Skeletal muscle satellite cell (primary cell): ENCODE results near the gene TMEM19.
"Not testable (repeated sequence)": the region's sequence is repeated elsewhere in the genome, so short reads cannot be mapped to it uniquely, and the experiment has no call there.

Experiments
- H3K27me3 ChIP-seq: 2 replicates; pipeline ENCODE4 v1.7.0; 2013; ENCODE audit warnings: low read length; ENCODE audit not compliant: control insufficient read depth, insufficient read depth
- H3K36me3 ChIP-seq: 2 replicates; pipeline ENCODE4 v1.7.0; 2013; ENCODE audit warnings: mild to moderate bottlenecking, control low read depth, low read length; ENCODE audit not compliant: insufficient read depth
- H3K4me1 ChIP-seq: 2 replicates; pipeline ENCODE4 v1.7.0; 2013; ENCODE audit warnings: low read length; ENCODE audit not compliant: control insufficient read depth, insufficient read depth
- H3K4me2 ChIP-seq: 2 replicates; pipeline ENCODE4 v1.7.0; 2013; ENCODE audit warnings: mild to moderate bottlenecking, low read length
- H3K4me3 ChIP-seq: 2 replicates; pipeline ENCODE4 v1.7.0; 2013; ENCODE audit warnings: low read length
- H3K9ac ChIP-seq: 2 replicates; pipeline ENCODE4 v1.7.0; 2013; ENCODE audit warnings: mild to moderate bottlenecking, low read depth, low read length, moderate library complexity
- H3K9me3 ChIP-seq: replicated peaks from 2 replicates; pipeline ENCODE4 v1.7.0; 2013; ENCODE audit warnings: mild to moderate bottlenecking, control low read depth, low read length

Gene TMEM19

GRCh38 chr12:71694099-71694820 is 8.4 kb downstream of the TMEM19 start:
- Histone ChIP-seq H3K4me2 (no peak overlapping the region), H3K9me3 (no peaks in the 10 kb centered on the region), H3K36me3 (peaks cover 17% of the 10 kb centered on the region), H3K4me3 (no peak overlapping the region), H3K4me1 (no peaks in the 10 kb centered on the region), H3K9ac (no peak overlapping the region), H3K27me3 (no peaks in the 10 kb centered on the region)

DNA sequence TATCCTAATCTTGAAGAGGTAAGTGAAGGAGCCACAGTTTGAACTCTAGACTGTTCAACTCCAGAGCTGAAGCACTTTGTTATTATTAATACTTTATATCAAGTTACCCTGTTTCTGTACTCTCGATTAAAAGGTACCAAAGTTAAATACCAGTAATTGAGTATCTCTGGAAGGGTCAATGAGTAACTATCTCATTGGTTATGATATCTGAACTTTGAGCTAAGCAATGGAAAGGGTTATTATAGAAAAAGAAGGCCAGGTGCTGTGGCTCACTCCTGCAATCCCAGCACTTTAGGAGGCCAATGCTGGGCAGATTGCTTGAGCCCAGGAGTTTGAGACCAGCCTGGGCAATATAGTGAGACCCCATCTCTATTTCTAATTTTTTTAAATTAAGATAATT is 9.9 kb downstream of the TMEM19 start:
- Histone ChIP-seq H3K9me3 (no peaks in the 10 kb centered on the region), H3K9ac (no peak overlapping the region), H3K4me1 (no peaks in the 10 kb centered on the region), H3K4me3 (no peak overlapping the region), H3K27me3 (no peaks in the 10 kb centered on the region), H3K4me2 (no peak overlapping the region), H3K36me3 (peaks cover 25% of the 10 kb centered on the region)

DNA sequence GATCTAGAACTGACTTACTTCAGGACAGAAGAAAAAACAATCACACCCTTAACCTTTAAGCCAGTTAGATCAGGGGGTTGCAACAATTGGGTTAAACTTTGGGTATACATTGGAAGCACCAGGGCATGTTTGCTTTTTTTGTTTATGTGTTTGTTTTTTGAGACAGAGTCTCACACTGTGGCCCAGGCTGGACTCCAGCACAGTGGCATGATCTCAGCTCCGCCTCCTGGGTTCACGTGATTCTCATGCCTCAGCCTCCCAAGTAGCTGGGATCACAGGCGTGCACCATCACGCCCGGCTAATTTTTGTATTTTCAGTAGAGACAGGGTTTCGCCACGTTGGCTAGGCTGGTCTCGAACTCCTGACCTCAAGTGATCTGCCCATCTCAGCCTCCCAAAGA is 16.3 kb downstream of the TMEM19 start:
- not testable (repeated sequence) for H3K9me3 ChIP-seq, H3K4me2 ChIP-seq, H3K4me3 ChIP-seq, H3K9ac ChIP-seq, H3K4me1 ChIP-seq, H3K27me3 ChIP-seq
- H3K36me3 ChIP-seq: peaks cover 29% of the 10 kb centered on the region

DNA sequence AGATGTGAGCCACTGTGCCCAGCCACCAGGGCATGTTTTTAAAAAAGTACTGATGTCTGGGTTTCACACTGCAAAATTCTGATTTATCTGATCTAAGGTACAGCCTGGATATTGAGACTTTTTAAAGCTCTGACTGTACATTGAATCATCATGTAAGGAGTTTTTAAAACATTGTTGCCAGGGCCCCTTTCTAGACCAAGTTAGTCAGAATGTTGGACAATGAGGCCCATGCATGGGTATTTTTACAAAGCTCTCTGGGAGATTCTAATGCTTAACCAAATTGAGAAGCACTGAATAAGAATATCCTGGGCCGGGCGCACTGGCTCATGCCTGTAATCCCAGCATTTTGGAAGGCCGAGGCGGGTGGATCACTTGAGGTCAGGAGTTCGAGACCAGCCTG is 16.7 kb downstream of the TMEM19 start:
- Histone ChIP-seq H3K27me3 (no peaks in the 10 kb centered on the region), H3K4me2 (no peak overlapping the region), H3K9ac (no peak overlapping the region), H3K4me3 (no peak overlapping the region), H3K9me3 (no peaks in the 10 kb centered on the region), H3K4me1 (peaks cover 5% of the 10 kb centered on the region), H3K36me3 (peaks cover 25% of the 10 kb centered on the region)

DNA sequence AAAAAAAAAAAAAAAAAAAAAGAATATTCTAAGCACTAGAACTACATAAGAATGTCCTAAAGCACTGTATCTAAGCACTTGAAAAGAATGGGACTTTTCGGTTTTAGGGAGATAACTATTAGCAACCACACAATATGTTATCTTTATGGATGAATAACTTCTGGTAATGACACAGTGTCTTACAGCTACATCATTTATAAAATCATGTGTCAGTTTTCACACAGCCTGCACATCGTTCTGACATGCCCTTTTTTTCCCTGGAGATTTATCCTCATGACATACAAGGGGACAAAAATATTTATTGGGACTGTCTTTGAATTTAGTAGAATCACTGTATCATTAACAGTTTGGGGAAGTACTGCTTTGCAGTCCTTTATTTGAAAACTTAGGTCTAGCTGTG is 17.3 kb downstream of the TMEM19 start:
- H3K4me3 ChIP-seq: no peak overlapping the region
- H3K4me1 ChIP-seq: peaks cover 5% of the 10 kb centered on the region
- no peaks in the 10 kb centered on the region for H3K27me3 ChIP-seq
- no peaks in the 10 kb centered on the region for H3K9me3 ChIP-seq
- no peak overlapping the region for H3K4me2 ChIP-seq
- H3K9ac ChIP-seq: no peak overlapping the region
- peaks cover 23% of the 10 kb centered on the region for H3K36me3 ChIP-seq

- Histone ChIP-seq H3K4me1 (peaks cover 10% of the 10 kb centered on the region), H3K4me2 (no peak overlapping the region), H3K9me3 (no peaks in the 10 kb centered on the region), H3K36me3 (peaks cover 15% of the 10 kb centered on the region), H3K9ac (no peak overlapping the region), H3K27me3 (no peaks in the 10 kb centered on the region), H3K4me3 (no peak overlapping the region)
Measured at GRCh38 chr12:71704920-71705319, 19.0 kb downstream of the TMEM19 start.

DNA sequence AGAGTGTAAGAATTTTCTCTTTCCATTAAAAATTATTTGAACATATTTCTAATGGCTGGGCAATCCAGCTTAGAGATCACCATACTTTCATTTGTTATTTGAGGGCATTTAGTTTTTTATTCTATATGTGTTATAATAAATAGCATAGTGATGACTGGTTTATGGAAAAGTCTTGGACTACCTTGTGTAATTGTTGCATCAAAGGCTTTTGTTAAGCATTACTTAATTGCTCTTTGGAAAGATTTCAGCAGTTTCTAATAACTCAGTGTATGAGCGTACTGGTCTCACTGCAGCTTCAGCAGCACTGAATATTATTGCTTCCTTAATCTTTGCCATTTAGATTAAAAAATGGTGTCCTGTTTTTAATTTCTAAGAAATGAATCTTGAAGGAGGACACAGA is 22.8 kb downstream of the TMEM19 start:
- Histone ChIP-seq H3K9ac (no peak overlapping the region), H3K4me1 (peaks cover 15% of the 10 kb centered on the region), H3K4me3 (no peak overlapping the region), H3K9me3 (no peaks in the 10 kb centered on the region), H3K36me3 (no peaks in the 10 kb centered on the region), H3K4me2 (no peak overlapping the region), H3K27me3 (no peaks in the 10 kb centered on the region)

DNA sequence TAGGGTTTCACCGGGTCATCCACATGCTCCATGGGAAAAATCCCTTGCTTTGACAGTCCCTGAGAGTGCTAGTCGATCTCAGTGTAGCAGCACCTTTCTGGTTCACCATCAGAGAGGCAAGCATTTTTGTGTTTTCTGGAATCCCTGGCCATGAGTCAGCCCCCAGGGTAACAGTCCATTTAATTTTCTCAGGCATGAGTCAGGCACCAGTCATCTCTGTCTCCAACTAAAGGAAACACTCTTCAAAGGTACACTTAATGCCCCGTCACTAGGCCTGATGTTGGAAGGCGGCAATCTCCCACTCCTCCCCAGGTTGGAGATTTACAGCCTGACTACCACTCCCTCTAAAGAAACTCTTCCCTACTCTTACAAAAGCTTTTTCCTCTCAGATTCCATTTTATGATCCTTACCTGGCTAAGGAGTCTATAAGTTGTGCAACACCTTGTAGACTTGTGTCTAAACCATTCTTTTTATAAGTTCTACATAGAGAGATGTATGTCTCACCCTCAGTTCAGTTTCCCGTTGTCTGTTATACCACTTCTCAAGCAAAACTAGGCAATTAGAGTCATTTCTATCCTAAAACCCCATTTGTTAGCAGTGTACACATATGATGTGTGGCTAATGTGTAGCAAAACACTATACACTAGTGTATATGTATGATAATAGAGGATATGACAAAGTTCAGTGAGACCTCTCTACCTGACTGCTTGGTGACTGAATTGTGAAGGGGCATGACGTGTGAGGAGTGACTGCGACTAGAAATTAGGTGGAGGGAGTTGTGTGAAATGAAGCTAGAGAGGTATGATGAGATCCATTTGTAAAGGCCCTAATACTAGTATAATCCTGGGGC is 24.6 kb downstream of the TMEM19 start:
- peaks cover 15% of the 10 kb centered on the region for H3K4me1 ChIP-seq
- no peak overlapping the region for H3K9ac ChIP-seq
- H3K4me2 ChIP-seq: peak overlapping the region; percentile 41
- H3K36me3 ChIP-seq: no peaks in the 10 kb centered on the region
- H3K4me3 ChIP-seq: no peak overlapping the region
- no peaks in the 10 kb centered on the region for H3K27me3 ChIP-seq
- H3K9me3 ChIP-seq: no peaks in the 10 kb centered on the region

DNA sequence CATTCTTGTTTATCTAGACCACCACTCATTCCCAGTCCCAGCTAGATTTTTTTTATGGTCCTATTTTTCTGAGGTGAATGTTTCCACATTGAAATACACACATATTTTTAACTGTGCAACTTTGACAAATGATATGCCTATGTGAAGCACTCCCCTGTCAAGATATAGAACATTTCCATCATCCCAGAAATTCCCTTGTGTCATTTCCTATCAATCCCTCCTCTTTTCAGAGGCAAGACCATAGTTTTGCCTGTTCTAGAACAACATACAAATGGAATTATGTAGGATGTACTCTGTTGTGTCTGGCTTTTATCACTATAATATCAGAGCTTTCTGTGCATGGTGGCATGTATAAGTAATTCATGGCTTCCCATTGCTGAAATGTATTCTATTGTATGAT is 32.7 kb downstream of the TMEM19 start:
- H3K9ac ChIP-seq: no peak overlapping the region
- no peak overlapping the region for H3K4me2 ChIP-seq
- H3K4me3 ChIP-seq: no peak overlapping the region
- no peaks in the 10 kb centered on the region for H3K9me3 ChIP-seq
- no peaks in the 10 kb centered on the region for H3K27me3 ChIP-seq
- no peaks in the 10 kb centered on the region for H3K4me1 ChIP-seq
- no peaks in the 10 kb centered on the region for H3K36me3 ChIP-seq

DNA sequence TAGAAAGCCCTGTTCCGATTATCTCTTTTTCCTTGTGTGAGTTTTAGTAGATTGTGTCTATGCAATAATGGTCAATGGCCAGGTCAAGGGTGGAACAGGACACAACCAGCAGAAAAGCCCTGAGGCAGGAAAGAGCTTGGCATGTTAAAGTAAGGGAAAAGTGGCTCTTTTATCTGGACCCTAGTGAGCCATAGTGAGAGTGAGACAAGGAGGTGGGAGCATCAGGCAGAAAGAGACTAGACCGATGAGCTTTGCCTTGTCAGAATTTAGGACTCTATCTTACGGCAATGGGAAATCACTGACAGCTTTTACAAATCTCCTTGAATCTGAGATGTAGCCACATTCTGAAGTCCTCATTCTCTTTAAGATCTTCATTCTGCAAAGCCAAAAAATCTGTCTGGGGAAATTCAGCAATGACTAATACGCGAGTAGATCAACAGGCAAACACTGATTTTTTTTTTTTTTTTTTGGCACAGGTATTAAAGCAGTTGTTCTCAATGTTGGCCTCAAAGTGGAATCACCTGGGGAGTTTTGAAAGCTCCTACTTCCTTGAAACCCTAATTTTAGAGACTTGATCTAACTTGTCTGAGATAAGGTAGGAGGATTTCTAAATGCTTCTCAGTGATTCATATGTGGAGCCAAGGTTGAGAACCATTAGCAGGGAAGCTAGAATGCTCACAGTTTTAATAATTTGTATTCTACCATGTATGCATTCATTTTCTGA is 33.9 kb downstream of the TMEM19 start:
- H3K27me3 ChIP-seq: no peaks in the 10 kb centered on the region
- no peaks in the 10 kb centered on the region for H3K9me3 ChIP-seq
- no peak overlapping the region for H3K4me2 ChIP-seq
- H3K4me1 ChIP-seq: no peaks in the 10 kb centered on the region
- H3K4me3 ChIP-seq: no peak overlapping the region
- no peaks in the 10 kb centered on the region for H3K36me3 ChIP-seq
- H3K9ac ChIP-seq: no peak overlapping the region

- Histone ChIP-seq H3K27me3 (no peaks in the 10 kb centered on the region), H3K4me3 (no peak overlapping the region), H3K36me3 (no peaks in the 10 kb centered on the region), H3K4me2 (no peak overlapping the region), H3K4me1 (no peaks in the 10 kb centered on the region), H3K9me3 (no peaks in the 10 kb centered on the region), H3K9ac (no peak overlapping the region)
Measured at GRCh38 chr12:71721783-71722505, 36.1 kb downstream of the TMEM19 start.
